WTC11 (cell line): ENCODE results near the gene FNDC3B.

ENCODE experiments used
- ATF2 ChIP-seq: sonication (generic); formaldehyde crosslinking; IDR thresholded peaks from 2 replicates; pipeline ENCODE4 v1.8.1; 2022; ENCODE audit warnings: low read depth, missing genetic modification reagents, borderline replicate concordance
- ATF6 ChIP-seq: sonication (generic); formaldehyde crosslinking; IDR thresholded peaks from 2 replicates; pipeline ENCODE4 v1.8.1; 2023; ENCODE audit warnings: mild to moderate bottlenecking, missing genetic modification reagents
- CTCF ChIP-seq: fragments of 200-600 bp; IDR thresholded peaks from 2 replicates; pipeline ENCODE4 v1.8.0; 2022; ENCODE audit warnings: antibody characterized with exemption
- RORB ChIP-seq: fragments of 250-450 bp; sonication (Bioruptor Pico); IDR thresholded peaks from 2 replicates; pipeline ENCODE4 v1.9.0; 2021; ENCODE audit warnings: mild to moderate bottlenecking
- SMAD4 ChIP-seq: sonication (generic); formaldehyde crosslinking; IDR thresholded peaks from 2 replicates; pipeline ENCODE4 v1.8.0; 2022; ENCODE audit warnings: mild to moderate bottlenecking, missing genetic modification reagents
- TCF7 ChIP-seq: sonication (generic); formaldehyde crosslinking; IDR thresholded peaks from 2 replicates; pipeline ENCODE4 v1.8.0; 2022; ENCODE audit warnings: mild to moderate bottlenecking, low read depth, missing genetic modification reagents, moderate library complexity
- TEAD1 ChIP-seq: sonication (generic); formaldehyde crosslinking; IDR thresholded peaks from 2 replicates; pipeline ENCODE4 v1.8.0; 2022; ENCODE audit warnings: mild to moderate bottlenecking, missing genetic modification reagents
- ZMAT4 ChIP-seq: fragments of 250-450 bp; sonication (Bioruptor Pico); IDR thresholded peaks from 2 replicates; pipeline ENCODE4 v1.9.0; 2021; ENCODE audit warnings: mild to moderate bottlenecking
- ZNF219 ChIP-seq: sonication (generic); formaldehyde crosslinking; IDR thresholded peaks from 2 replicates; pipeline ENCODE4 v1.8.0; 2023; ENCODE audit warnings: missing genetic modification reagents, mild to moderate bottlenecking, borderline replicate concordance

- TF ChIP-seq CTCF, result no peak
- no peak for TF ChIP-seq TCF7 (CRISPR knock-in tag)
- no peak for TF ChIP-seq ATF2
- TF ChIP-seq RORB, result no peak
- no peak for TF ChIP-seq TEAD1 (CRISPR knock-in tag)
- no peak for TF ChIP-seq ATF6 (CRISPR knock-in tag)
- no peak for TF ChIP-seq SMAD4 (CRISPR knock-in tag)
- TF ChIP-seq ZMAT4 (CRISPR knock-in tag), result no peak
- no peak for TF ChIP-seq ZNF219 (CRISPR knock-in tag)
These were observed 184.5 kb downstream of the FNDC3B start for GRCh38 chr3:172223870-172224269.
